ENCODE data around the gene NOTCH1.

DNA sequence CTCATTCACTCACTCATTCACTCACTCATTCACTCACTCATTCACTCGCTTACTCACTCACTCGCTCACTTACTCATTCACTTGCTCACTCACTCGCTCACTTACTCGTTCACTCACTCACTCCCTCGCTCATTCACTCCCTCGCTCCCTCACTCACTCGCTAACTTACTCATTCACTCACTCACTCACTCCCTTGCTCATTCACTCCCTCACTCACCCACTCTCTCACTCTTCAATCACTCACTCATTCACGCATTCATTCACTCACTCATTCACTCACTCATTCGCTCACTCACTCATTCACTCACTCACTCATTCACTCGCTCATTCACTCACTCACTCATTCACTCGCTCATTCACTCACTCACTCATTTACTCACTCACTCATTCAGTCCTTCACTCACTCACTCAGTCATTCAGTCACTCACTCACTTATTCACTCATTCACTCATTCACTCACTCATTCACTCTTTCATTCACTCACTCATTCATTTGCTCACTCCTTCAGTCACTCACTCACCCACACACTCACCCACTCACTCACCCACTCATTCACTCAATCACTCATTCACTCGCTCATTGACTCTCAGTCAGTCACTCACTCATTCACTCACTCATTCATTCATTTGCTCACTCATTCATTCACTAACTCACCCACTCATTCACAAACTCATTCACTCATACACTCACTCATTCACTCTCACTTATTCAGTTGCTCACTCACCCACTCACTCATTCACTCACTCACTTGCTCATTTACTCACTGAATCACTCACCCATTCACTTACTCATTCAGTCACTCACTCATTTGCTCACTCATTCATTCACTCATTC is 36.0 kb upstream of the NOTCH1 start:
- TF ChIP-seq, protein P1, sequence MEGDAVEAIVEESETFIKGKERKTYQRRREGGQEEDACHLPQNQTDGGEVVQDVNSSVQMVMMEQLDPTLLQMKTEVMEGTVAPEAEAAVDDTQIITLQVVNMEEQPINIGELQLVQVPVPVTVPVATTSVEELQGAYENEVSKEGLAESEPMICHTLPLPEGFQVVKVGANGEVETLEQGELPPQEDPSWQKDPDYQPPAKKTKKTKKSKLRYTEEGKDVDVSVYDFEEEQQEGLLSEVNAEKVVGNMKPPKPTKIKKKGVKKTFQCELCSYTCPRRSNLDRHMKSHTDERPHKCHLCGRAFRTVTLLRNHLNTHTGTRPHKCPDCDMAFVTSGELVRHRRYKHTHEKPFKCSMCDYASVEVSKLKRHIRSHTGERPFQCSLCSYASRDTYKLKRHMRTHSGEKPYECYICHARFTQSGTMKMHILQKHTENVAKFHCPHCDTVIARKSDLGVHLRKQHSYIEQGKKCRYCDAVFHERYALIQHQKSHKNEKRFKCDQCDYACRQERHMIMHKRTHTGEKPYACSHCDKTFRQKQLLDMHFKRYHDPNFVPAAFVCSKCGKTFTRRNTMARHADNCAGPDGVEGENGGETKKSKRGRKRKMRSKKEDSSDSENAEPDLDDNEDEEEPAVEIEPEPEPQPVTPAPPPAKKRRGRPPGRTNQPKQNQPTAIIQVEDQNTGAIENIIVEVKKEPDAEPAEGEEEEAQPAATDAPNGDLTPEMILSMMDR (conservative IDR thresholded peaks at IDR 0.05 in 1 of 2, IDR thresholded peaks at IDR 0.05 in 1 of 2; ENCODE audit: low read depth in 1 of 2, low read length in 2 of 2): no peak
- TF ChIP-seq EZH2 (IDR thresholded peaks at IDR 0.05; ENCODE audit: low read length, missing control alignments): no peak
